HK-2 (cell line): ENCODE results near the gene RPL37.
A peak's percentile ranks its signal among the peaks of the same experiment; 100 is the strongest.

Source experiments
- DNase-seq: peaks from one replicate; pipeline ENCODE4 v3.0.0-alpha.2; 2018; ENCODE audit not compliant: unreplicated experiment

The RPL37 gene

GRCh38 chr5:40833712-40834229 lies 1.3 kb downstream of the RPL37 start:
- no peak for DNase-seq

DNA sequence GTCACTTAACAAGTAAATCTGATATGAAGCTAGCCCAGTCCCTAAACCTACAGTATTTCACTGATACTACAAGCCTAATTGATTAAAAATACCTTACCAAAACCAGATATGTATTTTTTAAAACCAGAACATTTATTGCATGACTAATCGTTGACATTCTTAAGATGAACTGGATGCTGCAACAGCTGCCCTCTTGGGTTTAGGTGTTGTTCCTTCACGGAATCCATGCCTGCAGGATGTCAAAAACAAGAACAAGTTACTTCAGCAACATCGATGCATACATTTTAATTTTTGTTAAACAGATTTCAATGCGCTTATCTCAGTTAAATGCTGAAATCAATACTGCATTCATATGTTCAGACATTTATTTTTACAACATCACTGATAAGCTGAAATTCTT lies 2.7 kb downstream of the RPL37 start:
- no peak for DNase-seq

GRCh38 chr5:40831346-40832210 lies 3.4 kb downstream of the RPL37 start:
- DNase-seq: no peak

DNA sequence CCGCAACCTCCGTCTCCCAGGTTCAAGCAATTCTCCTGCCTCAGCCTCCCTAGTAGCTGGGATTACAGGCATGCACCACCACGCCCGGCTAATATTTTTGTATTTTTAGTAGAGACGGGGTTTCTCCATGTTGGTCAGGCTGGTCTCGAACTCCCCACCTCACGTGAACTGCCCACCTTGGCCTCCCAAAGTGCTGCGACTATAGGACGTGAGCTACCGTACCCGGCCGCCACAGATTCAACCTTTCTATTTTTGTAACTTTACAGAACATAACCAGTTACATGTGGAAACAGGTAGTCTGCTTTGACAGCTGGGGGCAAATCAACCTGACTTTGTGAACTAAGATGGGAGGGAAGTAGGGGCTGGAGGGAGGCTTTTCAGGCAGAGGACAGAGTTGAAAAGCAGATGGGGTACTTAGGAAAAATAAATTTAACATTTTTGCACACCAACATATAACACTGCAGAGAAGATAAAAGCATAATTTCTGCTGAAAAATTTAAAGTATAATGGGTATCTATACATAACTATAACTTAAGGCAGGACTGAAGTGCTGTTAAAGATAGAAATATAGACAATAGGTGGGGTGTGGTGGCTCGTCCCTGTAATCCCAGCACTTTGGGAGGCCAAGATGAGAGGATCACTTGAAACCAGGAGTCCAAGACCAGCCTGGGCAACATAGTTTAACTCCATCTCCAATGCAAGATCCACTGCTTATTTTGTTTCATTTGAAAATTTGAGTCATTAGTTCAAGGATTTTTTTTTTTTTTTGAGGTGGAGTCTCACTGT lies 5.1 kb downstream of the RPL37 start:
- no peak for DNase-seq

- no peak for DNase-seq
Measured at GRCh38 chr5:40828690-40829661, 6.0 kb downstream of the RPL37 start.

DNA sequence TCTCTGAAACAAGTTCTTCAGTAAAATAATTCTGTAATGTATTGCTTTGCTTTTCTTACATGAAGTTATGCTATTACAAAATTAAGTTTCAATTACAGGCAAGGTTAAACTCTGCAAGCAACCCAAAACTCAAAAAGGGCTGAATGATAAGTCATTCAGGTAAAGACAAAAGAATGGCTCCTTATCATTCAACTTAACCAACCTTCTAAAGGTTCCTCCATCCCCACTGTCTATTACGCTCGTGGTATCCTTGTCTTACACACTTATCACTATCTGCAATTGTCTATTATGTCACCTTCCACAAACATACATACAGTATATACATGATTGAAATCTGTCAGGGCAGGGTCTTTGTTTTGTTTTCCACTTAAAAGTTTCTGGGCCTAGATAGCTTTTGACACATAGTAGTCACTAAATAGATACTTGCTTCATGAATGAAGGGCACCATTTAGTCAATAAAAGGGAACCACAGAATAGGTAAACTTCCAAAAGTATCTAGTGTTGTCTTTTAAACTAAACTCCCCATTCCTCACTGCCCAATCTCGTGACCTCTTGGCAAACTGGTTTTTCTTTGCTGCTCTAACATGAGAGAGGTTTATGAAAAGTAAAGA lies 6.9 kb downstream of the RPL37 start:
- DNase-seq: no peak

GRCh38 chr5:40827188-40827977 lies 7.6 kb downstream of the RPL37 start:
- DNase-seq: no peak

DNA sequence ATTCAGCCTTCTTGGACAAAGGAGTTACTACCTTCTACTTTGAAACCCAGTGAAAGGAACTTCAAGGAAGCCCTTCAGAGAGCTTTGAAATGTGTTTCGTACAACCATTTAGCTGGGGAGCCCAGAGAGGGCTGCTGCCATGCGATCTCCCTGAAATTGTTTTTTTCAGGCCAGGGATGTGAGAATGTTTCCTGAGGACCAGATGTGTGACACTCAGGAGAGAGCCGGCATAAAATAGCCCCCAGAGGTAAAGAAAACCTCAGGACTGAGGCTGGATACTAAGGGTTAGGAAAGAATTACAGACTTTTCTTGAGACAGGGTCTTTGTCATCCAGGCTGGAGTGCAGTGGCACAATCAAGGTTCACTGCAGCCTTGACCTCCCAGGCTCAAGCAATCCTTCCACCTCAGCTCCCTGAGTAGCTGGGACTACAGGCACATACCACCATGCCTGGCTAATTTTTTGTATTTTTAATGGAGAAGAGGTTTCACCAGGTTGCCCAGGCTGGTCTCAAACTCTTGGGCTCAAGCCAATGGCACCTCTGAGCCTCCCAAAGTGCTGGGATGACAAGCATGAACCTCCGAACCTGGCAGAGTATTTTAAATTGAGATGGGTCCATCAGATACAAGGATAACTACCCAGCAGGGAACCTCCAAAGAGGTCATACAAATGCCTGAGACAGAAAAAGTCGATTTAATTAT lies 8.4 kb downstream of the RPL37 start:
- no peak for DNase-seq

DNA sequence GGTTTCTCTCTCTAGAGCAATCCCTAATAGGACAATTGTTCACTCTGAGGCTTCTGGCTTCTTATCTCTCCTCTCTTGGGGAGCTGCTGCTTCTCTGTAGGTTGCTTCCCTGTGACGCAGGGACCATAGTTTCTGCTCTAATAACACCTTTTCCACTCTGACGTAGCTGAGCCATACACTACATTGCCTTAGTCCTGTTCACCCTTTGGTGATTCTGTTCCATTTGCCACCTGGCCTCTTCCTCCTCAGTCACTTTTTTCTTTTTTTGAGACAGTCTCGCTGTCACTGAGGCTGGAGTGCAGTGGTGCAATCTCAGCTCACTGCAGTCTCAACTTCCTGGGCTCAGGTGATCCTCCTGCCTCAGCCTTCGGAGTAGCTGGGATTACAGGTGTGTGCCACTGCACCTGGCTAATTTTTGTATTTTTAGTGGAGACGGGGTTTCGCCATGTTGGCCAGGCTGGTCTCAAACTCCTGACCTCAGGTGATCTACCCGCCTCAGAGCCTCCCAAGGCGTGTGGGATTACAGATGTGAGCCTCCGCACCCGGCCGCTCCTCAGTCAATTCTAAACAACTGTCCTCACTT lies 9.5 kb downstream of the RPL37 start:
- DNase-seq: peak; percentile 24

DNA sequence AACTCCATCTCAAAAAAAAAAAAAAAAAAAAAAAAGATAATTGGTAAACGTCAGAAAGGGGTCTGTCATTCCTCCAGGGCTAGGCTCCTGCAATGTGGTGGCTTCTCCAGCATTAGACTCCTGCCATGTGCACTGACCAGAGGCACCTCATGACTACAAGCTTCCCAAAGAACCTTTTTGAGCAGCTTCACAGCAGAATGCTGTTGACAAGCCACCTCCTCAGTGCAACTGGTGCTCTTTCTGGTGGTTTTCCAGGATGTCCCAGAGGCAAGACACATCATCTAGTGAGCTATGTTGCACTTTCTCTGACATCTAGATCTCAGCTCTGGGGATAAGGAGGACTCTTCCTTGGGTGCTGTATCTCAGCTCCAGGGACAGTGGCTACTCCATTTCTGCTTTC lies 11.6 kb downstream of the RPL37 start:
- DNase-seq: no peak

DNA sequence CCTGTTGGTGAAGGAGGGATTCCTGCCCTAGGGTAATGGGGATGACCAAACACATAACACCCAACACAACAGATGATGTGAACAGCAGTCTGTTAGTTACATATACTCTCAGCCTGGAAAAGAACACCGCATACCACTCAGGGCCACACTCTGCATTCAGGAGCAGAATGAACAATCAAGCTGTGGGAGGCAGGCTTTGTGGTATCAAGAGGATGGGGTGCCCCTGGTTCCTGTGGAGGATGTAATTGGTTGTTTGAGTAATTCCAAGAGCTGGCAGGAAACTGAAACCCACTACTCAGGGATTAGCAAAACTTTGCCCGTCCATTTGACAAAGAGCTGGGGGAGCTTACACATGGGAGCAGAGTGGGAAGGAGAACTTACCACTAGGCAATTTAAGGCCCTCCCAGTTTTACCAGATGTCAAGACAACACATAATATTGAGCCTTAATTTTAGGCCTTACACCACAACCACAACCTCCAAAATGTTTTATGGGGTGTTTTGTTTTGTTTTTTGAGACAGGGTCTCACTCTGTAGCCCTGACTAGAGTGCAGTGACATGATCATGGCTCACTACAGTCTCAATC lies 21.2 kb downstream of the RPL37 start:
- no peak for DNase-seq

DNA sequence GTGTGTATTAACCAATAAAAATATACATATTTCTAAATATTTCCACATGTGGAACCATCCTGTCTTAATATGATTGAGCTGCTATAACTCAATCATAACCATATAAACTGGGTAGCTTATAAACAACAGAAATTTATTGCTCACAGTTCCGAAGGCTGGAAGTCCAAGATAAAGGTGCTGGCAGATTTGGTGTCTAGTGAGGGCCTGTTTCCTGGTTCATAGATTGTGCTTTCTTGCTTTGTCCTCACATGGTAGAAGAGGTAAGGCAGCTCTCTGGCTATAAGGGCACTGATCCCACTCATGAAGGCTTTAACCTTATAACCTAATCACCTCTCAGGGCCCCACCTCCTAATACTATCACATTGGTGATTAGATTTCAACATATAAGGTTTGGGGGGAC lies 22.9 kb downstream of the RPL37 start:
- DNase-seq: no peak

DNA sequence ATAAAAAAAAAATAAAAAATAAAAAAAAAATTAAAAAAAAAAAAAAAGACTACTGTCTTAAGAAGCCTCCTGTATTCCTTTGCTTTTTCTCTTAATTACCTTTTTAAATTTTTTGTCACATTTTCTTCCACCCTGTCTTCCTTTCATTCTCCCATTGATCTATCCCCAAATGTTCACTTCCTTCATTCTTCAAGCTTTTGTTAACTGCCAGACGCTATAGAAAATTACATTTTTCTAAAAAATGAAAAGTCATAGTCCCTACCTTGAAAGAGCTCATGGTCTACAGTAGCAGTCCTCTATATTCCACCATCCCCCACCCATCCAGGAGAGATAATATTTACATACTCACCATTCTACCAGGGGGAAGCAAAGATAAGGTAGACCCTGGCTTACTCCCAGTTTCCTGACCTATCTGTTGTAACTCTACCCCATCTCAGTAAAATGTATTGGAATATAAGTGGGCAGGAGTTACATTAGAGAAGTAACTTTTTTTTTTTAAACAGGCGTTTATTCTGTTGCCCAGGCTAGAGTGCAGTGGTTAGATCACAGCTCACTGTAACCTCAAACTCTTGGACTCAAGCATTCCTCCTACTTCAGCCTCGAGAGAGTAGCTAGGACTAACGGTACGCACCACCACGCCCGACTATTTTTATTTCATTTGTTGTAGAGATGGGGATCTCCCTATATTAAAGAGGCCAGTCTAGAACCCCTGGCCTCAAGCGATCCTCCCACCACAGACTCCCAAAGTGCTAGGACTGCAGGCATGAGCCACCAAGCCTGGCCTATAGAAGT lies 33.1 kb downstream of the RPL37 start:
- DNase-seq: no peak

GRCh38 chr5:40799258-40799657 lies 35.8 kb downstream of the RPL37 start:
- no peak for DNase-seq

DNA sequence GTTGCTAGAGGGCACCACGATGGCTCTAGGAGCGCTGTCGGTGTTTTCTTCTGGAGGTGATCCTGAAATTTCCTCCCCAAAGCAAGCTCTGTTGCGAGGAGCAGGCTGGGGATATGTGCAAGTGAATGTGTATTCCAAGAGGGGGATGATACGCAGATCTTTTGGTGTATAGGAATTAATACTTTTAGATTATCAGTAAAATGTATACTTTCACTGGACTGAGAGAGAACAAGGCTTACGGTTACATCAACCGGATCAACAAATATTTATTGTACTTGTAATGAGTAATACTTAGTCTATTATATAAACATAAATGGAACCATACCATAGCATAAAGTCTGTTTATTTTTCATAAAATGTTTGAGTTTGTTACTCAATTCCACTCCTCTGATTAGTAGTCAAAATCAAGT lies 36.2 kb downstream of the RPL37 start:
- no peak for DNase-seq

DNA sequence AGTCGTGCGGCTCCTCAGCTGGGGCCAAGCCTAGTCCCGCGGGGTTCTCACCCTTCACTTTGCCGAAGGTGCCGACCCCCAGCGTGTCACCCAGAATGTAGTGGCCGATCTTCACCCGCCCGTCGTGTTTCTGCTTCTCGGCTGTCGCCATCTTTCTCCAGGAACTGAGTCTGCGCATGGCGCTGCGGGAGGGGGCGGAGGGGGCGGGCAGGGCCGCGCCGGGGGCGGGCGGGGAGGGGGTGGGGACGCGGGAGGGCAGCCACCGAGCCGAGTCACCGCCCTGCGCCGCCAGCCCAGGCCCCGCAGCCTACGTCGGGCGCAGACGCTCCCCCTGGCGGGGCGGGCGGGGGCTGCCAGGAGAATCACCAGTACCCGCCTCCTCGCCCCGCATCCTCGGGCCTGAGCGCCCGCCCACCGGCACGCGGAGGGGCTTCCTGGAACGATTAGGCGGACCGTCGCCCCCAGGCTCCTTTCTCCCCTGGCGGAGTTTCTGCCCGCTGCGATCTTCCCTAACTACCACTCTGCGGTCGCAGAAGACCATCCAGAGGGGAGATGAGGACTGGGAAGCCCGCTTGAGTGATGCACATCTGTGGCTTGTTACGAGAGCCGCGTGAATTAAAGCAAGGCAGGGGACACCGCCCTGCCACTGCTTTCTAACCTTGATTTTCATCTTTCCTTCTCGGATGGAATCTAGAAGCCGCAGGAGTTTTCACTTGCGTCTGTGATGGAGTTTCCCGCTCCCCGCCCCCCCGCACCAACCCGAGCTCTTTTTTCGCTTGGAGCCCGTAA lies 36.8 kb downstream of the RPL37 start, which contains the start of gene PRKAA1:
Gene PRKAA1, minus strand, starts transcription at position 363 of the 789 bp plus-strand sequence. Its CDS starts 185 bp downstream, at position 178.
- peak; percentile 84 for DNase-seq
